Gastrocnemius medialis (tissue), 4 donors: ENCODE measurements around the gene MSI2.

Experiments
- CTCF ChIP-seq, 5 experiments: fragments of 450-650 bp in 3 of 5; fragments of 200-600 bp in 2 of 5; sonication (generic) in 2 of 5; IDR thresholded peaks in 4 of 5; conservative IDR thresholded peaks in 1 of 5; 1 replicate in 4 of 5; 2 replicates in 1 of 5; pipeline ENCODE4 v1.5.1; 2016 to 2019; ENCODE audit warnings: antibody characterized with exemption in 5 of 5, mild to moderate bottlenecking in 3 of 5, moderate library complexity in 3 of 5
- POLR2A ChIP-seq, 2 donors: fragments of 450-650 bp; IDR thresholded peaks; one replicate each; pipeline ENCODE4 v1.6.1; 2017; ENCODE audit warnings: antibody characterized with exemption in 2 of 2, mild to moderate bottlenecking in 2 of 2, moderate library complexity in 2 of 2

- TF ChIP-seq CTCF (IDR thresholded peaks at IDR 0.05 in 4 of 5, conservative IDR thresholded peaks at IDR 0.05 in 1 of 5) (no peak), POLR2A (IDR thresholded peaks at IDR 0.05) (no peak)
Observed at GRCh38 chr17:57666201-57666870, 410.0 kb downstream of the MSI2 start.
